Lower lobe of right lung (tissue), 2 donors: ENCODE data around the gene FAM120C. TPM values are rescaled to one million over a fixed set of nuclear protein-coding genes. Genes with fewer than 3 reads are reported as not detected.

Experiments used
- ATAC-seq, 2 donors: fragments of 200-7000 bp; cut with Tn5 transposase; one replicate each; pipeline ENCODE4 v1.9.1; 2020 to 2022; ENCODE audit warnings: mild to moderate bottlenecking in 2 of 2, moderate library complexity in 2 of 2
- DNase-seq: peaks from one replicate; pipeline ENCODE4 v3.0.0-alpha.2; 2020
- H3K27ac ChIP-seq: fragments of 200-600 bp; one replicate; pipeline ENCODE4 v1.8.0; 2022
- H3K27me3 ChIP-seq: fragments of 200-600 bp; one replicate; pipeline ENCODE4 v1.8.0; 2022; ENCODE audit warnings: low read depth
- H3K36me3 ChIP-seq: fragments of 200-600 bp; one replicate; pipeline ENCODE4 v1.8.0; 2022; ENCODE audit warnings: mild to moderate bottlenecking
- H3K4me1 ChIP-seq: fragments of 200-600 bp; one replicate; pipeline ENCODE4 v1.8.0; 2022
- H3K4me3 ChIP-seq: fragments of 200-600 bp; one replicate; pipeline ENCODE4 v1.8.0; 2022; ENCODE audit warnings: mild to moderate bottlenecking
- H3K9me3 ChIP-seq: fragments of 200-600 bp; one replicate; pipeline ENCODE4 v1.8.0; 2022
- CTCF ChIP-seq: fragments of 200-600 bp; IDR thresholded peaks from one replicate; pipeline ENCODE4 v1.8.0; 2022; ENCODE audit warnings: antibody characterized with exemption, mild to moderate bottlenecking
- intact Hi-C: fragments of 100-400 bp; cut with DNase I; formaldehyde crosslinking; loops from one replicate; pipeline ENCODE4 v1.11.0; 2022
- total RNA-seq: library from RNA; stranded (reverse); fragmentation: NEBNext Ultra II Directional; extraction: Animal tissue kit (Norgen Biotek cat#: 25700); gene quantifications from one replicate; pipeline ENCODE4 v1.2.1, GENCODE V29; 2021
- donor health status: DM: no; HTN: yes; CAD: no; lungs with severe emphysema.

FAM120C gene
- total RNA-seq, 1 donor from 2014 or later, result 9.0 TPM

- Histone ChIP-seq H3K27ac (no peak overlapping the region), H3K4me1 (no peaks in the 10 kb centered on the region), H3K27me3 (no peaks in the 10 kb centered on the region), H3K9me3 (no peaks in the 10 kb centered on the region), H3K4me3 (no peak overlapping the region), H3K36me3 (no peaks in the 10 kb centered on the region)
- intact Hi-C loops, result no loop called here
- DNase-seq, result no peak
- TF ChIP-seq CTCF, result no peak
- ATAC-seq, result no peak
These were observed 10.6 kb downstream of the FAM120C start for GRCh38 chrX:54172455-54172854.

GRCh38 chrX:54171527-54172250, 11.4 kb downstream of the FAM120C start:
- Histone ChIP-seq H3K9me3 (no peaks in the 10 kb centered on the region), H3K4me1 (no peaks in the 10 kb centered on the region), H3K36me3 (no peaks in the 10 kb centered on the region), H3K27me3 (no peaks in the 10 kb centered on the region), H3K27ac (no peak overlapping the region), H3K4me3 (no peak overlapping the region)
- intact Hi-C loops, result no loop called here
- ATAC-seq (no peak), DNase-seq (no peak)
- TF ChIP-seq CTCF, result no peak

- no peak overlapping the region for H3K4me3 ChIP-seq
- intact Hi-C loops, result no loop called here
- TF ChIP-seq CTCF, result no peak
- ATAC-seq, result no peak
- no peak for DNase-seq
- no peaks in the 10 kb centered on the region for H3K9me3 ChIP-seq
- no peaks in the 10 kb centered on the region for H3K36me3 ChIP-seq
- no peak overlapping the region for H3K27ac ChIP-seq
- H3K27me3 ChIP-seq, result no peaks in the 10 kb centered on the region
- H3K4me1 ChIP-seq, result no peaks in the 10 kb centered on the region
These were observed 12.0 kb downstream of the FAM120C start for GRCh38 chrX:54171091-54171490.

GRCh38 chrX:54166915-54167314, 16.1 kb downstream of the FAM120C start:
- ATAC-seq, result no peak
- Histone ChIP-seq H3K4me3 (no peak overlapping the region), H3K27me3 (no peaks in the 10 kb centered on the region), H3K4me1 (no peaks in the 10 kb centered on the region), H3K36me3 (no peaks in the 10 kb centered on the region), H3K9me3 (no peaks in the 10 kb centered on the region), H3K27ac (no peak overlapping the region)
- no peak for DNase-seq
- TF ChIP-seq CTCF, result no peak
- intact Hi-C loops, result no loop called here

- no peak for TF ChIP-seq CTCF
- H3K4me3 ChIP-seq, result no peak overlapping the region
- H3K36me3 ChIP-seq, result no peaks in the 10 kb centered on the region
- no peak overlapping the region for H3K27ac ChIP-seq
- H3K27me3 ChIP-seq, result no peaks in the 10 kb centered on the region
- no peaks in the 10 kb centered on the region for H3K9me3 ChIP-seq
- H3K4me1 ChIP-seq, result no peaks in the 10 kb centered on the region
- intact Hi-C loops, result no loop called here
- DNase-seq, result no peak
- no peak for ATAC-seq
These were observed 25.5 kb downstream of the FAM120C start for GRCh38 chrX:54157561-54157960.
